Suprapubic skin (tissue), 4 donors: ENCODE results near the gene DNAJC21. TPM values are rescaled to one million over a fixed set of nuclear protein-coding genes. Genes with fewer than 3 reads are reported as not detected.

Source experiments
- DNase-seq, 2 donors: peaks; one replicate each; pipeline ENCODE4 v3.0.0-alpha.2; 2019; ENCODE audit warnings: low spot score in 2 of 2
- H3K27ac ChIP-seq: fragments of 200-600 bp; sonication (generic); one replicate; pipeline ENCODE4 v1.5.1; 2019
- H3K27me3 ChIP-seq: fragments of 200-600 bp; sonication (generic); one replicate; pipeline ENCODE4 v1.5.1; 2019
- H3K36me3 ChIP-seq: fragments of 200-600 bp; sonication (generic); one replicate; pipeline ENCODE4 v1.5.1; 2019
- H3K4me1 ChIP-seq: fragments of 200-600 bp; sonication (generic); one replicate; pipeline ENCODE4 v1.5.1; 2019
- H3K4me3 ChIP-seq: fragments of 200-600 bp; sonication (generic); one replicate; pipeline ENCODE4 v1.5.1; 2019; ENCODE audit warnings: mild to moderate bottlenecking
- H3K9me3 ChIP-seq: fragments of 200-600 bp; sonication (generic); one replicate; pipeline ENCODE4 v1.5.1; 2019
- CTCF ChIP-seq, 2 donors: fragments of 200-600 bp in 1 of 2; fragments of 450-650 bp in 1 of 2; sonication (generic) in 1 of 2; IDR thresholded peaks; one replicate each; pipeline ENCODE4 v1.5.1; 2016 to 2019; ENCODE audit warnings: antibody characterized with exemption in 2 of 2, mild to moderate bottlenecking in 1 of 2, moderate library complexity in 1 of 2
- EP300 ChIP-seq: sonication (generic); formaldehyde crosslinking; IDR thresholded peaks from one replicate; pipeline ENCODE4 v1.6.1; 2017; ENCODE audit warnings: antibody characterized with exemption
- POLR2A ChIP-seq, 2 donors: fragments of 450-650 bp; IDR thresholded peaks; one replicate each; pipeline ENCODE4 v1.6.1; 2017; ENCODE audit warnings: antibody characterized with exemption in 2 of 2, mild to moderate bottlenecking in 2 of 2, moderate library complexity in 2 of 2
- POLR2AphosphoS5 ChIP-seq, 3 donors: sonication (generic); formaldehyde crosslinking; IDR thresholded peaks; one replicate each; pipeline ENCODE4 v1.6.1; 2017; ENCODE audit warnings: antibody characterized with exemption in 3 of 3
- WGBS: methylation state at CpG from one replicate; pipeline ENCODE4 v1.1.5; 2018; 5-methylcytosine and 5-hydroxymethylcytosine counted together
- total RNA-seq, 4 donors: library from RNA; depleted of rRNA; stranded (reverse); fragments of >200 nt; gene quantifications; one replicate each; pipeline ENCODE4 v1.1.0, GENCODE V29; 2016

DNAJC21 gene
- total RNA-seq, 4 donors from 2014 or later = 19.1 to 40.6 (median 25.8) TPM

- DNase-seq = no peak
- 73% methylated on average over 5 of the region's 5 CpGs for WGBS
- H3K4me3 ChIP-seq = no peak overlapping the region
- no peaks in the 10 kb centered on the region for H3K9me3 ChIP-seq
- no peak for TF ChIP-seq EP300
- TF ChIP-seq POLR2A (IDR thresholded peaks at IDR 0.05) = no peak
- TF ChIP-seq CTCF (IDR thresholded peaks at IDR 0.05) = no peak
- no peak for TF ChIP-seq POLR2AphosphoS5 (IDR thresholded peaks at IDR 0.05)
- no peak overlapping the region for H3K27ac ChIP-seq
- no peaks in the 10 kb centered on the region for H3K4me1 ChIP-seq
- no peaks in the 10 kb centered on the region for H3K36me3 ChIP-seq
- H3K27me3 ChIP-seq = peaks cover 4% of the 10 kb centered on the region
Observed at GRCh38 chr5:35004200-35004599, 74.8 kb downstream of the DNAJC21 start.

GRCh38 chr5:35004771-35005170, 75.4 kb downstream of the DNAJC21 start:
- TF ChIP-seq POLR2A (IDR thresholded peaks at IDR 0.05) = no peak
- no peak for TF ChIP-seq EP300
- TF ChIP-seq CTCF (IDR thresholded peaks at IDR 0.05) = no peak
- TF ChIP-seq POLR2AphosphoS5 (IDR thresholded peaks at IDR 0.05) = no peak
- peaks cover 4% of the 10 kb centered on the region for H3K27me3 ChIP-seq
- H3K4me1 ChIP-seq = no peaks in the 10 kb centered on the region
- no peak overlapping the region for H3K27ac ChIP-seq
- no peaks in the 10 kb centered on the region for H3K9me3 ChIP-seq
- WGBS = 91% methylated on average over 1 of the region's 1 CpG
- no peak for DNase-seq
- no peaks in the 10 kb centered on the region for H3K36me3 ChIP-seq
- no peak overlapping the region for H3K4me3 ChIP-seq

Other genes starting within 250 kb of the DNAJC21 start
- 1 to 10 TPM in 2 of 4 donors, under 1 TPM in 2; 0.48 to 7.0 (median 0.78) TPM for gene TTC23L, start 90.4 kb upstream of the DNAJC21 start, total RNA-seq
- gene RAD1, start 14.1 kb upstream of the DNAJC21 start, total RNA-seq = 10 to 100 TPM; 11.4 to 29.9 (median 17.7) TPM
- gene BRIX1, start 13.8 kb upstream of the DNAJC21 start, total RNA-seq = 10 to 100 TPM; 21.9 to 33.3 (median 29.8) TPM
- gene AGXT2, start 118.4 kb downstream of the DNAJC21 start, total RNA-seq = not detected